GM12801 (cell line): ENCODE measurements around the gene CHMP4A.

ENCODE experiments used
- TF ChIP-seq, protein P1 (sequence below): IDR thresholded peaks from one replicate; pipeline ENCODE4 v1.5.1; 2011; ENCODE audit warnings: control low read depth; ENCODE audit not compliant: insufficient read length; ENCODE audit errors: extremely low read depth

Gene CHMP4A, protein sequence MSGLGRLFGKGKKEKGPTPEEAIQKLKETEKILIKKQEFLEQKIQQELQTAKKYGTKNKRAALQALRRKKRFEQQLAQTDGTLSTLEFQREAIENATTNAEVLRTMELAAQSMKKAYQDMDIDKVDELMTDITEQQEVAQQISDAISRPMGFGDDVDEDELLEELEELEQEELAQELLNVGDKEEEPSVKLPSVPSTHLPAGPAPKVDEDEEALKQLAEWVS

DNA sequence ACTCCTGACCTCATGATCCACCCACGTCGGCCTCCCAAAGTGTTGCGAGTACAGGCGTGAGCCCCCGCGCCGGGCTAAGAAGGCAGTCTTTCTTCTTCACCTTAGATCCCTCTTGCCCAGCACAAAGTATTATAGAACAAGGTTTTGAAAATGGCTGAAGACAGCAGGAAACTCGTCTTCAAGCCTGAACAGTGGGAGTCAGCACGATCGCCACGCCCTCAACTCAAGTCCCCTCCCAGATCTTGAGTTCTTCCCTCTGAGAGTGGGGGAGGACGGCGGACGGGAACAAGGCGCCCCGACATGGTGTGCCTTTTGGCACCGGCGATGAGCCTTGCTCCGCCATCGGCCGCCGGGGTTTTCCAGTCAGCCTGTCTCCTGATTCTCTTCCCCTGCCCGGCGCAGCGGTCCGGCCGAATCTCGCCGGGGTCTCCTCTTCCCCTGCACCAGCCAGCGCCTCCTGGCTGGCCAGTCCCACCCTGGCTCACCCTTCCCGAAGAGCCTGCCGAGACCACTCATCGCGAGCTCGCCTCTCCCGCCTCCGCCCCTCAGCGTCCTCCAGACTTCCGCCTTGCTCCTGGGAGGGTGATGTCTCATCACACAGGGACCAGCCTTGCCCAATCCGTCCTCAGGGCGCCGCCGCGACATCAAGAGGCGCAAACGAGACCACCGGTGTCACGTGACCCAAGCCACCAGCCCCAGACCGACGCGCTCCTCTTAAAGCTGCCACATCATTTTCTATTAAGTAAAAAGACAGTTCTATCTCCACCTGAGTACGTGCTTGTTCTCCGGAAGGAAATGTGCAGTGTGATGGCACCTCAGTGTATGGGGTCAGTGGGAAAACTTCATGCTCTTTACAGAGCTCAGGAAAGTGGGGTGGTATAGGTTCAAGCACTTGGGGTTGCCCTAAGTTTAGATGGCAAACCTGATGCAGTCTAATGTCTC, at the start of gene CHMP4A:
Gene CHMP4A (minus strand): TSS at position 565 of the 942 bp plus-strand sequence. CDS start 49 bp downstream, at position 516.
- TF ChIP-seq, protein P1, sequence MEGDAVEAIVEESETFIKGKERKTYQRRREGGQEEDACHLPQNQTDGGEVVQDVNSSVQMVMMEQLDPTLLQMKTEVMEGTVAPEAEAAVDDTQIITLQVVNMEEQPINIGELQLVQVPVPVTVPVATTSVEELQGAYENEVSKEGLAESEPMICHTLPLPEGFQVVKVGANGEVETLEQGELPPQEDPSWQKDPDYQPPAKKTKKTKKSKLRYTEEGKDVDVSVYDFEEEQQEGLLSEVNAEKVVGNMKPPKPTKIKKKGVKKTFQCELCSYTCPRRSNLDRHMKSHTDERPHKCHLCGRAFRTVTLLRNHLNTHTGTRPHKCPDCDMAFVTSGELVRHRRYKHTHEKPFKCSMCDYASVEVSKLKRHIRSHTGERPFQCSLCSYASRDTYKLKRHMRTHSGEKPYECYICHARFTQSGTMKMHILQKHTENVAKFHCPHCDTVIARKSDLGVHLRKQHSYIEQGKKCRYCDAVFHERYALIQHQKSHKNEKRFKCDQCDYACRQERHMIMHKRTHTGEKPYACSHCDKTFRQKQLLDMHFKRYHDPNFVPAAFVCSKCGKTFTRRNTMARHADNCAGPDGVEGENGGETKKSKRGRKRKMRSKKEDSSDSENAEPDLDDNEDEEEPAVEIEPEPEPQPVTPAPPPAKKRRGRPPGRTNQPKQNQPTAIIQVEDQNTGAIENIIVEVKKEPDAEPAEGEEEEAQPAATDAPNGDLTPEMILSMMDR: no peak

DNA sequence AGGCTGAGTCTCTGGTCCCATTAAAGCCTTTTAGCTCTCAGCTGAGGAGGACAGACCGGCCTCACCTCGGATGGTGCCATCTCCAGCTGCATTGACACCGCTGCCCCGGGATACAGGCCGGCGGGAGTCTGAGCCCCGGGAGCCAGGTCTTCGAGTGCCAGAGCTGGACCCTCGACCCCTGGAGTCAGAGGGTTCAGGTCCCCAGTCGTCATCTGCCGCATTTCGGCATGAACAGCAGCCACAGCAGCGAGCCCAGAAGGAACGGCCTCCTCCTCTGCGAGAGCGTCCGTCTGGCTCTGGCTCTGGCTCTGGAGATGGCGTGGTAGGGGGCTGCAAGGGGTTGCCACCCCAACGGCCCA, 48.7 kb upstream of the CHMP4A start:
- TF ChIP-seq, protein P1: no peak

DNA sequence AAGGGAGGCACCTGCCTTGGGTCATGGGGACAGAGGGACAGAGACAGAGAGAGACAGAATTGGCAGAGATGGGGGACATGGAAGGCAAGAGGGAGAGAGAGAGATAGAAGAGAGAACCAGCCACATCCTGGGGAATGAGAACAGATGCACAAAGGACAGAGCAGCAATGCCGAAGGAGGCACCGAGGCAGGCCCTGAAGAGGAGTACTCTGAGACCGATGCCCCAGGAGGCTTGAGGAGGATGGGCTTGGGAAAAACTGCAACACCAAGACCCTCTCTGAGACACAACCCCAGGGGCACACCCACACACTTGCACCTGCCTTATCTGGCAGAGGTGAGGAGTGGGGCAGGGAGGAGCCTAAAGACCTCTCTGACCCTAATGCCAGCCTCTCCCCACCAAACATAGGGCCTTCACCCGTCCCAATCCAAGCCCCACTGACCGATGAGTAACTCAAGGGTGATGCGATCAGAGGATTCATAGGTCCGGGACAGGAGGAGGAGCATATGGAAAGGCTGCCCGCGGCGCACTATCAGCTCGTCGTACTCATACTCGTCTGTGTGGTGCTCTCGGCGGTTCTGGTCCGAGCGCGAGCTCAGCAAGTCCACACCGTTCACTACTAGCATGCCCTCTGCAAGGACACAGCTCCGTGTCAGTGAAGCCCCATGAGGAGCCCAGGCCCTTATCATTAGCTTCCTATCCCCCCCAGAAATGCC, 48.1 kb upstream of the CHMP4A start:
- TF ChIP-seq, protein P1: no peak

DNA sequence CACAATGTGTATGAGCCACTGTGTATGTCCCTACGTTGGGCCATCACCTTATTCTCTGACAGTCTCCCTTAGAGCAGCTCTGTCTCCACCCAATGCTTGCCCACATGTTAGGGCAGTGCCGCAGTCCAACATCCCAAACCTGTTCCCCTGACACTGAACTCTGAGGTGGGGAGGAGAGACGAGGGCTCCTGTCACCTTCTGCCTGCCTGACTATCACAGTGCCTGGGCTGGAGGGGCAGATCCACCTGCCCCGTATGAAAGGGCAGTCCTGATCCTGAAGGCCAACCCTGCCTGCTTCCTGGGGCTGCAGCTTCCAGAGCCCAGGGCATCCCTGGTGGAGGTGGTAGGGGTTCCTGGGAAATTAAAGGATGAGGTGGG, 47.5 kb upstream of the CHMP4A start:
- TF ChIP-seq, protein P1: no peak

DNA sequence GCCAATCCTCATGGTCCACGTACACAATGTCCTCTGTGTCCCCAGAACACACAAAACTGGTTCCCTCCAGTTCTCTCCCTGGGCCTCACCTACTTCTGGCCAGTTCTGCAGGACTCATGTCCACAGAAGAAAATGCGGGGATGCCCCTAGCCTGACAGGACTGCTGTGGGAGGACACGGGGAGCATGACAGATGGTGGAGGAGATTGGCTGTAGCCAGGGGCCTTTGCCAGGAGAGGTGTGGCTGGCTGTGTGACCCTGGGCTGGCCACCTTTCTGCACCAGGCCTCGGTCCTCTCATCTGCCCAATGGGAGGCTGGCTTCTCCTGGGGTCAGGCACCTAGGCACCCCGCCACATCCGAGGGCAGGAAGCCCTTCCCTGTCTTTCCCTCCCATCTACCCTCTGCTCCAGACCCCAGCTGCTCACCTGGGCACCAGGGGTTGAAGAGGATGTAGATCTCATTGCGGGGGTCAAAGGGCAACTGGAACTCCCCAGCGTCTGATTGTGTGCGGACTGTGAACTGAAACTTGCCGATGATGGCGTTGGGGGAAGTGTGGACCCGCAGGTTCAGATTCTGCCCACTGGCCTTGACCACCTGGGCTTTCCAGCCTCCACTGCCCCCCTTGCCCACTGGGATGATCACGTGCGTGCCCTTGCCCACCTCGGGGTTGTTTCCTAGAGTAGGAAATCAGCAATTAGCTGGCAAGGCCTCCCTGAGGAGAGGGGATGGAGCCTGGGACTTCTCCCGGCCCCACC, 46.9 kb upstream of the CHMP4A start:
- TF ChIP-seq, protein P1: no peak

DNA sequence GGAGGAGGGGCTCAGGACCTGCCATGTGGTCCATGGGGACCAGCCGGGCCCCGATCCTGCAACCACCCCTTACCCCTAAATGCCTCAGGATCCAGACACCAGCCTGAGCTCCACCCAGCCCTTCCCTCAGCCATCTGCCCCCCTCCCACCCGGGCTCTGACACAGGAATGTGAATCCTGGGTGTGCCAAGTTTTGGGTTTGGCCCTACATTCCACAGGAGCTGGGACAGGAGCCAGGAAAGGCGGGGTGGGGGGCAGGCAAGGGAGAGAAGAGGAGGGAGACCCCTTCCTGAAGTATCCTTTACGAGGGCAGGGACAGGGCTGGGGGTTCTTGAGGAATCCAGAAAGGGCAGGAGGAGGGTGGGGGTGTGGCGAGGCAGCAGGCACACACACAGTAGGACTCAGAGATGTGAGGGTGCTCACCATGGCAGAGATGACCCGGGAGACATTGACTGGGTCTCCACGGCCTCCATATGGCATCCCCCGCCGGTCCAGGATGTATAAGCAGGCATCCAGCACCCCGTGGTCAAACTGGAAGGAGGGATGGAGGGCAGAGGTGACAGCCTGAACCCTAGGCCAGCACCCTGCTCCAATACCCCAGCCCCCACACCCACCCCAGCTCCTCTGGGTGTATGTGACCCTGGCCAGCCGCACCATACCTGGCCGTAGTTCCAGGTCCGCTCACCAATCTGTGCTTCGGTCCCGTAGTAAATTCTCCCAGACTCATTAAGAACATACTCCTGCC, 46.2 kb upstream of the CHMP4A start:
- TF ChIP-seq, protein P1: no peak
